ENCODE measurements around the gene ARID5B.

ARID5B gene

GRCh38 chr10:61888744-61889143 is 12.8 kb upstream of the ARID5B start:
- no peaks in the 10 kb centered on the region for H3K36me3 ChIP-seq (ENCODE audit: insufficient read depth, low read length)
- no peaks in the 10 kb centered on the region for H3F3A ChIP-seq (ENCODE audit: low read depth)
- no peak overlapping the region for H3K4me3 ChIP-seq (ENCODE audit: low read length, poor library complexity, severe bottlenecking)
- H3K79me2 ChIP-seq (ENCODE audit: insufficient read depth, low read length), result no peaks in the 10 kb centered on the region
- H3K4me2 ChIP-seq (ENCODE audit: low read depth, low read length, poor library complexity, severe bottlenecking), result no peak overlapping the region
- H2AFZ ChIP-seq (ENCODE audit: low read length), result no peak overlapping the region
- H3K9me3 ChIP-seq (ENCODE audit: insufficient read depth, low read depth, low read length), result no peaks in the 10 kb centered on the region
- H3K9me2 ChIP-seq (replicated peaks; ENCODE audit: low read depth, low read length), result no peaks in the 10 kb centered on the region
- no peak for TF ChIP-seq CTCF (conservative IDR thresholded peaks at IDR 0.05; ENCODE audit: low read length)
- TF ChIP-seq EZH2phosphoT487 (IDR thresholded peaks at IDR 0.05; ENCODE audit: borderline replicate concordance), result no peak
- no peaks in the 10 kb centered on the region for H4K20me1 ChIP-seq (ENCODE audit: insufficient read depth, low read length, poor library complexity, severe bottlenecking)
- no peaks in the 10 kb centered on the region for H3K27me3 ChIP-seq (ENCODE audit: insufficient read depth, low read length, poor library complexity, severe bottlenecking)
- no peak overlapping the region for H3K9ac ChIP-seq (ENCODE audit: low read depth, low read length, poor library complexity, severe bottlenecking)
- H3K4me1 ChIP-seq (ENCODE audit: insufficient read depth, low read length, poor library complexity, severe bottlenecking), result no peaks in the 10 kb centered on the region

DNA sequence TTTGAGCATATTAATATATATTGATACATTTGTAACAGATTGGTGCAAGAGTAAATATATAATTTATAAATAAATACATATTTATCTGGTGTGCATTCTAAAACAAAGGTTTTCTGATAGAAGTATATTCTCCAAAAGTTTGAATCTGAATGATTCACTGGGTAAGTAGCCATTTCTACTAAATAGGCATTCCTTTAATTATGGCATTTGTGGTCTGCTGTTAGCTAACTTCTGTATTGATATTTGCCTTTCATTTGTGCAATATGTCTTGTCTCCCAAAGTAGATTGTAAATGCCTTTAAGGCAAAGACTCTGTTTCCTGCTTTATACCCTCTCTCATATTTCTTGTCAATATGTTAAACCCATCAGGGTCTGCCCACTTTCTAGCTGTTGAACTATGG is 11.1 kb upstream of the ARID5B start:
- TF ChIP-seq EZH2phosphoT487 (IDR thresholded peaks at IDR 0.05; ENCODE audit: borderline replicate concordance) (no peak), CTCF (conservative IDR thresholded peaks at IDR 0.05; ENCODE audit: low read length) (no peak)
- Histone ChIP-seq H3K79me2 (ENCODE audit: insufficient read depth, low read length) (no peaks in the 10 kb centered on the region), H3F3A (ENCODE audit: low read depth) (no peaks in the 10 kb centered on the region), H3K36me3 (ENCODE audit: insufficient read depth, low read length) (no peaks in the 10 kb centered on the region), H3K4me3 (ENCODE audit: low read length, poor library complexity, severe bottlenecking) (no peak overlapping the region), H3K9me3 (ENCODE audit: insufficient read depth, low read depth, low read length) (no peaks in the 10 kb centered on the region), H3K4me2 (ENCODE audit: low read depth, low read length, poor library complexity, severe bottlenecking) (no peak overlapping the region), H3K4me1 (ENCODE audit: insufficient read depth, low read length, poor library complexity, severe bottlenecking) (no peaks in the 10 kb centered on the region), H4K20me1 (ENCODE audit: insufficient read depth, low read length, poor library complexity, severe bottlenecking) (no peaks in the 10 kb centered on the region), H3K9me2 (replicated peaks; ENCODE audit: low read depth, low read length) (no peaks in the 10 kb centered on the region), H2AFZ (ENCODE audit: low read length) (no peak overlapping the region), H3K9ac (ENCODE audit: low read depth, low read length, poor library complexity, severe bottlenecking) (no peak overlapping the region), H3K27me3 (ENCODE audit: insufficient read depth, low read length, poor library complexity, severe bottlenecking) (no peaks in the 10 kb centered on the region)

DNA sequence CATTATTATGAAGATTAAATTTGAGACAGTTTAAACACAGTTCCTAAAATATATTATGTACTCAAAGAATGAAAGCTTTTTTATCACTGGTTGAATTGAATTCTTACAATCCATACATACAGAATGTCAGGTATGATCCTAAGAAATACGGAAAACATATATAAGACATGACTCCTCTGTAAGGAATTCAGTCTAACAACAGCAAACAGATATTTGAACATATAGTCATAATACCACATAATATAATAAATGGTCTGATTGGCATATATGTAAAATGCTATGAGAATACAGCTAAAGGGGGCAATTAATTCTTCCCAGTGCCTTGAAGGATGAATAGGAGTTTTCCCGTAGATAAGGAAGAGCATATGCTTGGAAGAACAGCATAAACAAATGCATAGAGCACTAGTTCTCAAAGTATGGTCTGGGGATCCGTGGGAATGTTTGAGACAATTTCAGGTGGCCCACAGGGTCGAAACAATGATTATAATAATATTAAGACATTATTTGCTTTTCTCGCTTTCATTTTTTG is 10.6 kb upstream of the ARID5B start:
- no peaks in the 10 kb centered on the region for H4K20me1 ChIP-seq (ENCODE audit: insufficient read depth, low read length, poor library complexity, severe bottlenecking)
- H3K4me3 ChIP-seq (ENCODE audit: low read length, poor library complexity, severe bottlenecking), result no peak overlapping the region
- no peaks in the 10 kb centered on the region for H3K4me1 ChIP-seq (ENCODE audit: insufficient read depth, low read length, poor library complexity, severe bottlenecking)
- TF ChIP-seq CTCF (conservative IDR thresholded peaks at IDR 0.05; ENCODE audit: low read length) (no peak), EZH2phosphoT487 (IDR thresholded peaks at IDR 0.05; ENCODE audit: borderline replicate concordance) (no peak)
- no peak overlapping the region for H3K9ac ChIP-seq (ENCODE audit: low read depth, low read length, poor library complexity, severe bottlenecking)
- no peaks in the 10 kb centered on the region for H3K9me3 ChIP-seq (ENCODE audit: insufficient read depth, low read depth, low read length)
- H2AFZ ChIP-seq (ENCODE audit: low read length), result no peak overlapping the region
- no peaks in the 10 kb centered on the region for H3K9me2 ChIP-seq (replicated peaks; ENCODE audit: low read depth, low read length)
- H3K4me2 ChIP-seq (ENCODE audit: low read depth, low read length, poor library complexity, severe bottlenecking), result no peak overlapping the region
- H3K27me3 ChIP-seq (ENCODE audit: insufficient read depth, low read length, poor library complexity, severe bottlenecking), result no peaks in the 10 kb centered on the region
- no peaks in the 10 kb centered on the region for H3F3A ChIP-seq (ENCODE audit: low read depth)
- no peaks in the 10 kb centered on the region for H3K36me3 ChIP-seq (ENCODE audit: insufficient read depth, low read length)
- H3K79me2 ChIP-seq (ENCODE audit: insufficient read depth, low read length), result no peaks in the 10 kb centered on the region
